GM10266 (cell line): ENCODE results near the gene NUAK1.

Experiments used
- DNase-seq: peaks from one replicate; pipeline ENCODE4 v3.0.0; 2012; ENCODE audit errors: extremely low spot score
- TF ChIP-seq, protein P1 (sequence below): IDR thresholded peaks from 2 replicates; pipeline ENCODE4 v1.5.1; 2012; ENCODE audit warnings: mild to moderate bottlenecking, low read depth; ENCODE audit not compliant: control insufficient read depth, insufficient read depth; ENCODE audit errors: missing control alignments

NUAK1 gene

DNA sequence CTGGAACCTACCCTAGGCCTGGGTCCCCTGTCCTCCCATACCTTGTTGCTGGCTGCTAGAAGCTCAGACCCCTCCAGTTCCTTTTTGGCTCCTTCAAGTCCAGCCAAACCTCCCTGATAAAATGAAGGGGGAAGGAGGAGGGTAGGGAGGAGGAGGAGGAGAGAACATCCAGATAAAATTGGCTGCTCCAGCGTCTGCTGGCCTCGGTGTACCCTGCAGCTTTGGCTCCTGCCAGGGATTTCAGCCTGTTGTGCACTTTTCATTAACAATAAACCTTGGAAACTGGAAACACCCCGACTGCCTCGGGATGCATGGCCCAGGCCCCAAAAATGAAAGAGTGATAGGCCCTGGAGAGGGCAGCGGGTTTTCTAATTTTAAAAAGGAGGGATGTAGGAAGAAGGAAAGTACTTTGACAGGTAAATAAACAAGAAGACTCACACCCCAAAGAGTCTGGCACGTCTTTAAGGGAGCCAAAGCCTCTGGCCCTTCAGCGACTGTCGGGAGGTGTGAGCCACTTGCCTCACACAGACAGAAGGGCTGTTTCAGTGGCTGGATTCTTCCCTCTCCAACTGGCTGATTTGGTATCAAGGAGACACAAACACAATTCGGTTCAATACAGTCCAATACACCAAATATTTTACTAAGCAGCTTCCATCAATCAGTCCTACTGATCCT, 49.8 kb downstream of the NUAK1 start:
- TF ChIP-seq, protein P1, sequence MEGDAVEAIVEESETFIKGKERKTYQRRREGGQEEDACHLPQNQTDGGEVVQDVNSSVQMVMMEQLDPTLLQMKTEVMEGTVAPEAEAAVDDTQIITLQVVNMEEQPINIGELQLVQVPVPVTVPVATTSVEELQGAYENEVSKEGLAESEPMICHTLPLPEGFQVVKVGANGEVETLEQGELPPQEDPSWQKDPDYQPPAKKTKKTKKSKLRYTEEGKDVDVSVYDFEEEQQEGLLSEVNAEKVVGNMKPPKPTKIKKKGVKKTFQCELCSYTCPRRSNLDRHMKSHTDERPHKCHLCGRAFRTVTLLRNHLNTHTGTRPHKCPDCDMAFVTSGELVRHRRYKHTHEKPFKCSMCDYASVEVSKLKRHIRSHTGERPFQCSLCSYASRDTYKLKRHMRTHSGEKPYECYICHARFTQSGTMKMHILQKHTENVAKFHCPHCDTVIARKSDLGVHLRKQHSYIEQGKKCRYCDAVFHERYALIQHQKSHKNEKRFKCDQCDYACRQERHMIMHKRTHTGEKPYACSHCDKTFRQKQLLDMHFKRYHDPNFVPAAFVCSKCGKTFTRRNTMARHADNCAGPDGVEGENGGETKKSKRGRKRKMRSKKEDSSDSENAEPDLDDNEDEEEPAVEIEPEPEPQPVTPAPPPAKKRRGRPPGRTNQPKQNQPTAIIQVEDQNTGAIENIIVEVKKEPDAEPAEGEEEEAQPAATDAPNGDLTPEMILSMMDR, result no peak

DNA sequence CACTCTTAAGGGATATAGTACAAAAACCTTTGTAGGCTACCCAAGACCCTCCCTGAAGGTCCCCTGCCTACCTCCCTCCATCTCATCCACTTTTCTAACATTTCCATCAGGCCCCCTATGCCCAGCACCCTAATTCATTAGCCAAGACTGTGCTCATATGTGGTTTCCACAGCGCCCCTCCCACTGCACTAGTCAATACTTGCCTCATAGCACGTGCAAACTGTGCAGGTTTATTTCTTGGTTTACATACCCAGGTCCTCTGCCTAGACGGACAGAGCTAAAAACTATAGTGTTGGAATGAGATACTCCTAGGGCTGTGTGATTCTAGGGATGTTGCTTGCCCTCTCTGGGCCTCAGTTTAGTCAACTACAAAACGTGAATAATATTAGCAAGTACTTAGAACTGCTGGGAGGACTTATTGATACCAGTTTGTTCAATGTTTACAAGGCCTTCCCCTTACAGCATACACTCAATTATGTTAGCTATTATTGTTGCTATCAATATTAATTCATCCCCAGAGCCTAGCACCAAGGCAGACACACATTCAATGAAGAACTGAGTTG, 50.4 kb downstream of the NUAK1 start:
- TF ChIP-seq, protein P1, result no peak
- DNase-seq, result no peak

More for the DNA sequence above, 49.8 kb downstream of the NUAK1 start:
- no peak for DNase-seq

DNA sequence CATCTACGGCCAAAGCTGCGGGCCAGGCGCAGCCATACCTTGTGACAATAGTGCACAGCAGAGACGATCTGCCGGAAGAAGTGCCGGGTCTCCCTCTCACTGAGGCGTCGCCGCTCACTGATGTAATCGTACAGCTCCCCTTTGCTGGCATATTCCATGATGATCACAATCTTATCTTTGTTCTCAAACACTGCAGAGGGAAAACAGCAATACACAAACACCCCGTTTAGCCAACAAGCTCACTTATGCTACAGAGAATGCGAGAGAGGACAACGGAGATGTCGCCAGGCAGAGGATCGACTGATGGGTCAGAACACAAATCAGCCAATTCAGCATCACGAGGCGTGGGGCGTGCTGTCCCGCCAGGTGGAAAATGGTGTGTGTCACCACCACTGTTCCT, 52.1 kb downstream of the NUAK1 start:
- TF ChIP-seq, protein P1, result no peak
- no peak for DNase-seq

DNA sequence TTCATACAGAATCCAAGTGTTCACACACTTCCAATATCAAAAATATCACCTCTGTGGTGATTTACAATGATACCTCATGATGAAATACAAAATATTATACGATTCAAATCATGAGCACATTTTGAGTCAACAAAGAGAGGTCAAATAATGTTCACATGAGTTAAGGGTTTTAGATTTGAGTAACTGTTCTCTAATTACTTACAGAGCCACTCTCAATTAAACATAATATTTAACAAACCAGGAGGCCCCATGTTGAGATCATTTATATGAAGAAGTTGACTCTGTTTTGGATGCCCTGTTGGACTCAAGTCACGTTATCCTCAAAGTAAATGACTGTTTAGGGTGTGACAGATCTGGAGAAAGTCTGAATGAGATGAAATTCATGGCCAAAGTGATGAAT, 53.5 kb downstream of the NUAK1 start:
- TF ChIP-seq, protein P1, result no peak
- no peak for DNase-seq

DNA sequence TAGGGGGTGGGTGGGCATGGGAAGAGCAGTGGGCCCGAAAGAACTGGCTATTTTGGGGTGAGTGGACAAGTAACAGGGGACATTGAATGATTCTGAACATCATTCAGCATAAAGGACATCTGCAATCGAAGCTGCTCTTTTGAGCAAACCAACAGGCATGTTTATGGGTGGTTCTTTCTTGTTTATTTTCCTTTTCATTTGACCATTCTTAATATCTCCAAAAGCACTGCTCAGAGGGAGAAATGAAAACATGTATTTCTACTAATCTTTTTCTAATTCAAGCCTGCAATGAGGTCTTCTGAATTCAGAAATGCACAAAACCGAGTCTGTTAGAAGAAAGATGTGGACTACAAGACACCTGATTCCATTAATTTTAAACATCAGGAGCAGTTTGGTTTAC, 54.0 kb downstream of the NUAK1 start:
- TF ChIP-seq, protein P1, result no peak
- DNase-seq, result no peak

DNA sequence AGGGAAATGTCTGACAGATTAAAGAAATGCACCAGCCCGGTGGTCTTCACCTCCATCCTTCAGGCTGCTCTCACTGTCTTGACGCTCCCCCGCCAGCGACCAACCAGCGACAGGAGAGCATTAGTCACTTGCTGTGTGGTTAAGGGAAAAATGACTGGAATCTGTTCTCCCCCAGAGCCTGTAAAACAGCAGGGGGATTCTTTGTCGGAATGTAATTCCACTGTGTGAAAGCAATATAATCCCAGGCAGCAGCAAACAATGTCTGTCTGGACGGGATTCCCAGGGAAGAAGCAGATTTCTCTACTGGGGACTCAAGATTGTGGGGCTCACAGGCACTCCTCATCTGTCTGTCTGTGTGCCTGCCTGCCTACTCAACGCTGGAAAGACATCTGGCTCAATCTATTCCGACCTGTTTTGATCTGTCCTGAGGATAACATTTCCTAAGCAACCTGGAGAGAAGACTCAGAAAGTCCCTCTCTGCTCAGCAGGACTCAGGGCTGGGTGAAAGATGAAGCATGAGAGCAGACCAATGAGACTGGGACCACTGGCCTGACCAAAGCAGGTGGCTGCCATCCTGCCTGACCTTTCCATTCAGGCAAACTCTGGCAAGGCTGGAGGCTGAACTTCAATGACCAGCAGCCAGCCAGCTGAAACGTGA, 54.6 kb downstream of the NUAK1 start:
- TF ChIP-seq, protein P1, result no peak
- no peak for DNase-seq

DNA sequence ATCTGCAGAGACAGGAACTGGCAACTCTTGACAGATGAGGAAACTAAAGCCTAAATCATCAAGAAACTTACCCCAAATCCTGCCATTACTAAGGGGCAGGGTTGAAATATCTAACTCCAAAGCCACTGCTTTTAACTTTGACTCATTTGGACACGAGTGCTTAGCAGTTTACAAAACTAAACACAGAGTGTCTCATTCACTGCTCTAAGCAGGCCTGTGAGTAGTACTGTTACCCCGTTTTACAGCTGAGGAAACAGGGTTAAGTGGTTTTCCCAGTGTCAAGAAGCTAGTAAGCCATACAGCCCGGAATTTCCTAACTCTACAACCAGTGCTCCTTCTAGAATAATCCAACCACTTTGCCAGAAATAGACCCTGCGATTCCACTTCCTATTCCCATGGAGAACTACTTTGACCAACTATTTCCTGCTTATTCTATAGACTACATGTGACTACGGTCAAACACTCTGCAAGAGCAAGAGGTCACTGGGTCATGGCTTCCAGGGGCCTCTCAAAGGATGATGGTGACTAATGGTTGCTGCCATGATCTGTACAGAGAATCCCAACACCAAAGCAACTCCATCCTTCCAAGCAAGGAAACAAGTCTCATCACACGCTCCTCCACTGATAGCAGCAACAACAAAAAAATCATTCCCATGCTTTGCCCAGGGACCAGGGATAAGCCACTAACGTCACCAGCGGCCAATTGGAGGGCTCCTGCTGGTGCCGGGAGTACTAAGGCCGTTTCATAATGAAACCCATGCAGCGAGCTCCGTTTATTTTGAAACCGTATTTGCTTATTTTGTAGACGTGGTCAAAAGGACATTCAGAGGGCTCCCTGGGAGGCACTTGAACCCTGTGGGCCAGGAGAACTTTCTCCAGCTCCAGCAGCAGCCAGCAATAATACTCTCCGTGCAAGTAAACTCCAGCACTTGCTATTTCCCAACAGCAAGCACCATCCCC, 56.3 kb downstream of the NUAK1 start:
- DNase-seq, result no peak
- TF ChIP-seq, protein P1, result no peak
